ENCODE data around the gene GAN.
"Not testable (repeated sequence)": the region's sequence is repeated elsewhere in the genome, so short reads cannot be mapped to it uniquely, and the experiment has no call there.

Gene GAN

GRCh38 chr16:81310045-81310644, 4.6 kb upstream of the GAN start:
- DNase-seq: no peak

GRCh38 chr16:81311762-81312161, 3.0 kb upstream of the GAN start:
- no peak for DNase-seq

GRCh38 chr16:81313701-81314602, 810 bp upstream of the GAN start:
- DNase-seq: no peak

- no peak for DNase-seq
Observed at GRCh38 chr16:81315271-81316175, 761 bp downstream of the GAN start.

GRCh38 chr16:81316176-81316496, 1.4 kb downstream of the GAN start:
- no peak for DNase-seq

GRCh38 chr16:81318711-81319110, 3.9 kb downstream of the GAN start:
- DNase-seq: no peak

- peak; percentile 2 for DNase-seq
Observed at GRCh38 chr16:81319221-81319912, 4.6 kb downstream of the GAN start.

- no peak for DNase-seq
Observed at GRCh38 chr16:81321039-81321438, 6.3 kb downstream of the GAN start.

- no peak for DNase-seq
Observed at GRCh38 chr16:81321536-81321935, 6.8 kb downstream of the GAN start.

GRCh38 chr16:81324808-81325207, 10.0 kb downstream of the GAN start:
- no peak for DNase-seq

GRCh38 chr16:81327011-81327410, 12.2 kb downstream of the GAN start:
- no peak for DNase-seq

GRCh38 chr16:81327447-81328196, 12.9 kb downstream of the GAN start:
- no peak for DNase-seq

- DNase-seq: no peak
Observed at GRCh38 chr16:81329947-81330346, 15.2 kb downstream of the GAN start.

GRCh38 chr16:81333356-81333755, 18.6 kb downstream of the GAN start:
- no peak for DNase-seq

GRCh38 chr16:81335669-81336068, 20.9 kb downstream of the GAN start:
- DNase-seq: no peak

GRCh38 chr16:81337097-81337496, 22.3 kb downstream of the GAN start:
- DNase-seq: no peak

- not testable (repeated sequence) for DNase-seq
Observed at GRCh38 chr16:81345172-81345571, 30.4 kb downstream of the GAN start.

- no peak for DNase-seq
Observed at GRCh38 chr16:81347425-81347824, 32.7 kb downstream of the GAN start.

GRCh38 chr16:81349608-81350305, 35.0 kb downstream of the GAN start:
- no peak for DNase-seq

- no peak for DNase-seq
Observed at GRCh38 chr16:81350306-81350615, 35.5 kb downstream of the GAN start.

- no peak for DNase-seq
Observed at GRCh38 chr16:81353895-81354294, 39.1 kb downstream of the GAN start.

Measured in T1000 (cell line).